GM12878 (cell line): Measurements from ENCODE around the gene GTF3A. TPM values are rescaled to one million over a fixed set of nuclear protein-coding genes. Genes with fewer than 3 reads are reported as not detected.

Experiments used
- DPF2 ChIP-seq: fragments of 450-650 bp; IDR thresholded peaks from 2 replicates; pipeline ENCODE4 v1.6.1; 2017; ENCODE audit warnings: mild to moderate bottlenecking
- EED ChIP-seq: sonication (generic); IDR thresholded peaks from 2 replicates; pipeline ENCODE4 v1.6.1; 2016; ENCODE audit warnings: antibody characterized with exemption, low read depth
- IRF4 ChIP-seq: IDR thresholded peaks from 2 replicates; pipeline ENCODE4 v1.6.1; 2011; ENCODE audit warnings: low read depth, low read length
- MYB ChIP-seq: fragments of 150-350 bp; IDR thresholded peaks from 2 replicates; pipeline ENCODE4 v1.6.1; 2014; ENCODE audit warnings: mild to moderate bottlenecking, low read depth, low read length, borderline replicate concordance
- NFIC ChIP-seq: IDR thresholded peaks from 2 replicates; pipeline ENCODE4 v1.6.1; 2012; ENCODE audit warnings: low read depth, mild to moderate bottlenecking, inconsistent platforms, low read length, moderate library complexity
- NFYA ChIP-seq: IDR thresholded peaks from 2 replicates; pipeline ENCODE4 v1.6.1; 2011; ENCODE audit warnings: low read depth, mild to moderate bottlenecking, low read length, improper control_type of control experiment, borderline replicate concordance
- NFYB ChIP-seq: IDR thresholded peaks from 2 replicates; pipeline ENCODE4 v1.6.1; 2011; ENCODE audit warnings: low read depth, mild to moderate bottlenecking, low read length, improper control_type of control experiment, moderate library complexity; ENCODE audit not compliant: insufficient read depth
- PAX5 ChIP-seq: IDR thresholded peaks from 2 replicates; pipeline ENCODE4 v1.6.1; 2011; ENCODE audit warnings: low read depth, low read length, borderline replicate concordance
- PAX8 ChIP-seq: fragments of 450-650 bp; IDR thresholded peaks from 2 replicates; pipeline ENCODE4 v1.6.1; 2017; ENCODE audit warnings: mild to moderate bottlenecking, moderate library complexity
- RUNX3 ChIP-seq: IDR thresholded peaks from 2 replicates; pipeline ENCODE4 v1.6.1; 2012; ENCODE audit warnings: low read length, inconsistent platforms
- SREBF2 ChIP-seq: IDR thresholded peaks from 2 replicates; pipeline ENCODE4 v1.6.1; 2012; ENCODE audit warnings: mild to moderate bottlenecking, low read length
- TCF12 ChIP-seq: IDR thresholded peaks from 2 replicates; pipeline ENCODE4 v1.6.1; 2011; ENCODE audit warnings: low read depth, mild to moderate bottlenecking, low read length
- TCF3 ChIP-seq: IDR thresholded peaks from 2 replicates; pipeline ENCODE4 v1.6.1; 2012; ENCODE audit warnings: low read depth, mild to moderate bottlenecking, low read length, borderline replicate concordance; ENCODE audit not compliant: insufficient read depth
- polyA plus RNA-seq, 11 experiments: library from polyadenylated mRNA; depleted of rRNA in 4 of 11; unstranded in 6 of 11; stranded (reverse) in 5 of 11; fragments of >200 nt; fragmentation: Nextera tagmentation in 4 of 11; fragmentation: Illumina TruSeq in 1 of 11; extraction: Ambion mirVana in 4 of 11; extraction: Trizol in 1 of 11; gene quantifications; 1 replicate in 1 of 11; 2 replicates in 10 of 11; pipeline versions ENCODE4 v1.2.1 to v1.2.3, GENCODE V29; 2011 to 2016; ENCODE audit warnings: inconsistent platforms in 2 of 11, missing spikeins in 2 of 11, low read depth in 1 of 11
- total RNA-seq, 4 experiments: library from RNA; depleted of rRNA in 3 of 4; stranded (reverse); fragments of >200 nt in 3 of 4; fragmentation: Illumina TruSeq in 1 of 4; extraction: Trizol in 1 of 4; gene quantifications; 2 replicates each; pipeline versions ENCODE4 v1.2.1 to v1.2.3, GENCODE V29; 2013 to 2021
- TF ChIP-seq, protein P1 (sequence below): fragments of 450-650 bp; IDR thresholded peaks from 2 replicates; pipeline ENCODE4 v1.6.1; 2017; ENCODE audit warnings: antibody characterized with exemption, mild to moderate bottlenecking, moderate library complexity
- TF ChIP-seq, protein P2 (sequence below): IDR thresholded peaks from 2 replicates; pipeline ENCODE4 v1.6.1; 2012; ENCODE audit warnings: low read depth, low read length, improper control_type of control experiment

The GTF3A gene
- total and polyA plus RNA-seq, 10 of the 15 experiments (the other 5 are each of a cell fraction or from before 2014, with no cell fraction given), result 74.2 to 524 (median 216) TPM

DNA sequence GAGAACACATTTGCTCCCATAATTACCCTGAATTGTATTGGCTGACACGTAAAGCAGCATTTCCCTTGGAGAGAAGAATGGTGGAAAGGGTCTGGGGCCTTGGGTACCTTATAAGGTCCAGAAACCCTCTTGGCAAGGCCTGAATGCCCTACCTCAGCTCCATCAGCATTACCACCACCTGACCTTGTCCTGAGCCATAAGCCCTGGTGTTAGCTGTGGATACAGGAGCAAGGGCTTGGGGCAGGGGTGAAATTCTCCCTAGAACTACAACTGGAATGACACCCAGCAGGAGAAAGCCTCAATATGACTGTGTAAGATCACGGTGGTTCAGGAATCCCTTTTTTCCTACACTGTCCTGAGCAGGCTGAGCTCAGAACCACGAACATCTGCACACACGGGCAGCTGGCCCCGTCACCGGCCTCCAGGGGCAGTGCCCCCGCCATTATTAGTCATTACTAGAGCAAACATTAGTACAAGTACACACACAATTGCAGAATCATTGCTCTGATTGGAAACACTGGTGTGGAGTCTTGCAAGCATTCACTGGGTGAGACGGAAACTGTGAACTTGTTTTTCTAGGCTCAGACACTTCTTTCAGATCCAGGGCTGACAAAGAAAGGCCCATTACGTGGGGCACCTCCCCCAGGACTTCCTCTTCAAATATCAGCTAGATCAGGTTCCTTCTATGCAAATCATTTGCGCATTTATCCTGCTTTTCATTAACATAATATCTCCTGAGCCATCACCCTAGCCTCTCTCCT is 52.7 kb downstream of the GTF3A start (continued):
- TF ChIP-seq, protein P1, sequence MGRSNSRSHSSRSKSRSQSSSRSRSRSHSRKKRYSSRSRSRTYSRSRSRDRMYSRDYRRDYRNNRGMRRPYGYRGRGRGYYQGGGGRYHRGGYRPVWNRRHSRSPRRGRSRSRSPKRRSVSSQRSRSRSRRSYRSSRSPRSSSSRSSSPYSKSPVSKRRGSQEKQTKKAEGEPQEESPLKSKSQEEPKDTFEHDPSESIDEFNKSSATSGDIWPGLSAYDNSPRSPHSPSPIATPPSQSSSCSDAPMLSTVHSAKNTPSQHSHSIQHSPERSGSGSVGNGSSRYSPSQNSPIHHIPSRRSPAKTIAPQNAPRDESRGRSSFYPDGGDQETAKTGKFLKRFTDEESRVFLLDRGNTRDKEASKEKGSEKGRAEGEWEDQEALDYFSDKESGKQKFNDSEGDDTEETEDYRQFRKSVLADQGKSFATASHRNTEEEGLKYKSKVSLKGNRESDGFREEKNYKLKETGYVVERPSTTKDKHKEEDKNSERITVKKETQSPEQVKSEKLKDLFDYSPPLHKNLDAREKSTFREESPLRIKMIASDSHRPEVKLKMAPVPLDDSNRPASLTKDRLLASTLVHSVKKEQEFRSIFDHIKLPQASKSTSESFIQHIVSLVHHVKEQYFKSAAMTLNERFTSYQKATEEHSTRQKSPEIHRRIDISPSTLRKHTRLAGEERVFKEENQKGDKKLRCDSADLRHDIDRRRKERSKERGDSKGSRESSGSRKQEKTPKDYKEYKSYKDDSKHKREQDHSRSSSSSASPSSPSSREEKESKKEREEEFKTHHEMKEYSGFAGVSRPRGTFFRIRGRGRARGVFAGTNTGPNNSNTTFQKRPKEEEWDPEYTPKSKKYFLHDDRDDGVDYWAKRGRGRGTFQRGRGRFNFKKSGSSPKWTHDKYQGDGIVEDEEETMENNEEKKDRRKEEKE, result no peak
- peak; percentile 55; the same call in 1 of the 2 replicates for TF ChIP-seq DPF2
- TF ChIP-seq SREBF2, result no peak
- TF ChIP-seq NFIC, result no peak
- peak; percentile 74 for TF ChIP-seq EED
- TF ChIP-seq IRF4, result peak; percentile 74; the same call in 1 of the 2 replicates
- no peak for TF ChIP-seq NFYB
- TF ChIP-seq TCF12, result peak; percentile 80
- no peak for TF ChIP-seq PAX8
- 0 out of 2 replicates have a peak, but pooled peaks have one; percentile 11 for TF ChIP-seq RUNX3
- TF ChIP-seq MYB, result no peak
- TF ChIP-seq PAX5, result peak; percentile 58; the same call in 1 of the 2 replicates
- TF ChIP-seq, protein P2, sequence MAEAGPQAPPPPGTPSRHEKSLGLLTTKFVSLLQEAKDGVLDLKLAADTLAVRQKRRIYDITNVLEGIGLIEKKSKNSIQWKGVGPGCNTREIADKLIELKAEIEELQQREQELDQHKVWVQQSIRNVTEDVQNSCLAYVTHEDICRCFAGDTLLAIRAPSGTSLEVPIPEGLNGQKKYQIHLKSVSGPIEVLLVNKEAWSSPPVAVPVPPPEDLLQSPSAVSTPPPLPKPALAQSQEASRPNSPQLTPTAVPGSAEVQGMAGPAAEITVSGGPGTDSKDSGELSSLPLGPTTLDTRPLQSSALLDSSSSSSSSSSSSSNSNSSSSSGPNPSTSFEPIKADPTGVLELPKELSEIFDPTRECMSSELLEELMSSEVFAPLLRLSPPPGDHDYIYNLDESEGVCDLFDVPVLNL, result no peak
- TF ChIP-seq NFYA, result no peak
- 0 out of 2 replicates have a peak, but pooled peaks have one; percentile 41 for TF ChIP-seq TCF3
